Activated T-cell treated with anti-CD3 and anti-CD28 coated beads, Interleukin-2, amount 50 U/mL, for 1 hour (primary cell): ENCODE data around the gene TTC39A.
"Not testable (repeated sequence)": the region's sequence is repeated elsewhere in the genome, so short reads cannot be mapped to it uniquely, and the experiment has no call there.

Source experiments
- DNase-seq: peaks from one replicate; pipeline ENCODE4 v3.0.0-alpha.2; 2020

The TTC39A gene

DNA sequence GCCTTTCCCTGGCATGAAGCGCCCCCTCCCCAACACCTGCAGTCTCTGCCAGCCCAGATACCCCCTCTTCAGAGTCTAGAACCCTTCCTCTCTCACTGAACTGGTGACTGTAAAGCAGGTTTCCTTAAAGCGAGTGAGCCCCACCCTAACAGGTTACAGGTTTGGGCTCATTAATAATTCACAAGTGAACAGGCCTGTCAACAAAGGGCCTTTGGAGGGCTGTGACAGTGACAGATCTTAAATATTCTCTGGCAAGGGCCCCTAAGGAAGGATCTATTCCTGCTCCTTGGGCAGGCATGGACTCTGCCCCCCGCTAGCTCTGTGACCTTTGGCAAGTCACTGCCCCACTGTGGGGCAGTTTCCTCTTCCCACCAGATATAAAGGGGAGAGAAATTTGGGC, 5.6 kb upstream of the TTC39A start:
- no peak for DNase-seq

DNA sequence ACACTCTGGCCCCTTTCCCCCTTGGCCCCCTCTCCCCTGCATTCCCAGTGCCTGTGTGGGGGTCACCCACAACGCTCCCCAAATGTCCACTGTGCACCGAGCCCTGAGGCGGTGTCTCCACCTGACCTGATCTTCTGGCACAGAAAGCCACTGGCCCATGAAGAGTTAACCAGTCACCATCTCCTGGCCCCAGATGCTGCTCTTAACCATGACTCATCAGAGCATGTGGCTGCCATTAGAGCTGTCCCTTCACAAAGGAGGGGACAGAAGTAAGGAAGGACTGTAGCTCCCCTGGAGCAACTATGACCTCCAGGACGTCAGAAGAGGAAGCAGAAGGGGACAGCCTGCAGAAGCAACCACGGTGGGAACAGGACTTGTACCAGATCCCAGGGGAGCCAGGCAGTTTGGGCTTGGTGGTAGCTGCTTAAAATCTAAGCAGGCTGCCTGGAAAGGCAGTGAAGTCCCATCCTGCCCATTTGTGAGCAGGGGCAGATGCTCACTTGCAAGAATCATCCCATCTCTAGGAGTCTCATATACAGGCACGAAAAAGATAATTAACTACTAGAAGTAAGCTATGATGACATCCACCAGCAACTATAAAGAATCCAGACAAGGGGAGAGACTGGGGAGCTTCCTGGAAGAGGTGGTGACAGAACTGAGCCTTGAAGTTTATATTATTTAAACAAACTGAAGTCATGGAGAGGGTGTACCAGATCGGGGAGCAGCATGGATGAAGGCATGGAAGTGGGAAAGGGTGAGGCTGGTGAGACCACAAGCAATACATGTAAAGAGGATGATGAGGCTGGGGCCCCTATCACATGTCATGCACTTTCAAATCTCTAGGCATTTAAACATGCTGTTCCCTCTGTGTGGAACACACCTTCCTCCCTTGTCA, 1.1 kb upstream of the TTC39A start:
- no peak for DNase-seq

DNA sequence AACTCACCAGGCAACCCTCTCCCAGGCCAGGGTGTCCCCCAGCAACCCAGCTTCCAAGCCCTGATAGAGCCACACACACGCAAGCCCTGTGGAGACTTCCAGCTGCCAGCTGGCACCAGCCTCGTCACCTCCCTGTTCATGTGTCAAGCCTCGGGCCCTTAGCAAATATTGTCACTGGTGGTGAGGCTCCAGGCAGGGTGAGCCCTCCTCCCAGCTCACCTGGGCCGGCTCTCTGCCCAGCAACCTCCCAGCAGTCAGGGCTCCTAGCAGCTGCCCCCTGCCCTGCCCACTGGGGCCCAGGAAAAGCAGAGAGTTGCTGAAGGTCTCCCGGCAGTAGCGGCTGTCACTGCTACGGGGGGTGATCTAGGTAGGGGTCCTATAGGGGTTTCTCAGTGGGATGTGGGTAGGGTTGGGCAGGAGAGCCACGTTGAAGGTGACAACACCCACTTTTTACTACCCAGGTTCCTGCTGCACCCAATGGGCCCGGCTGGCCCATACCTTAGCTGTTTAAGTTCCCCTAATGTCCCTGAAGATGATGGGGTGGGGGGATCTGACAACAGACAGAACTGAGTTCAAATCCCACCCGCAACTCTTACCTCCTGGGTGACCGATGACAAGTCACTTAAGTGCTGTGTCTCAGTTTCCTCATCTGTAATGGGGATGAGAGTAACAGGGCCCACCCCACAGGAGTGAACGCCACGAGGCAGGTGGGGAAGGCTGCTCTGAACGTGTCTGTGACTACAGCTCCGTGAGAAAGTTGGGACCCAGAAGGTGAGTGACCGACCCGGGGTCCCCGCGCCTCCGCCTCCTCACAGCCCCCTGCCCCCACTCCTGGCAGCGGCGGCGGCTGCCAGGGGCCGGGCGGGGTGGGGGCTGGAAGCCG, 678 bp downstream of the TTC39A start:
- no peak for DNase-seq

DNA sequence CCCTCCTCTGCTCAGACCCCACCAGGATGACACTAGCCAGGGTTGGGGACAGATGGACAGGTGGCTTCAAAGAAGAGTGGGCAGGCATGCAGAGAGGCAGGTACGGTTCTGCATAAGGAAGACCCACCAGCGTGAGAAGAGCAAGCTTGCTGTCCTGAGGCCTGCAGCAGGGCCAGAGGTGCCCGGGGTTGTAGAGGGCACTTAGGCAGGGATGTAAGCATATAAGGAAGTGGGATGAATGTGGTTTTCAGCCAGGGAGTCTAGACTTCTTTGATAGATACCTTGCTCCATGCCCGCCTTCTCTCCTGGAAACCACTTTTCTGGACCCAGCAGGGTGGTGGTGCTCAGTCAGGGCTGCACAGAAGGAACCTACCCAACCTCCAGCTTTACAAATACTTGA, 1.4 kb downstream of the TTC39A start:
- DNase-seq, result no peak

DNA sequence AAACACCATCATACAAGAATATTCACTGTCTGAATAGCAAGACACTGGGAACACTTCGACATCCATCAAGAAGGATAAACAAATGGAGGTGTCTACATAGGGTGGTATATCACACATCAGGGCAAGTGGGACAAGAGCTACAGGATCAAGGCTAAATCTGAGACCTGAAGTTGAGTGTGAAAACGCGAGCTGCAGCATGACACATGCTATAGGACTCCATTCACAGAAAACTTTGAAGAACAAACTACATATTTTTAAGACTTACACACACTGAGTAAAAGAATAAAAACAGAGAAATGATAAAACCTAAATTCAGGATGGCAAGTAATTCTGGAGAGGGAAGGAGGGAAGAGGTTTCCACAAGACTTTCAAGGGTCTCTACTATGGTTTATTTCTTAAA, 2.1 kb downstream of the TTC39A start:
- DNase-seq, result no peak

DNA sequence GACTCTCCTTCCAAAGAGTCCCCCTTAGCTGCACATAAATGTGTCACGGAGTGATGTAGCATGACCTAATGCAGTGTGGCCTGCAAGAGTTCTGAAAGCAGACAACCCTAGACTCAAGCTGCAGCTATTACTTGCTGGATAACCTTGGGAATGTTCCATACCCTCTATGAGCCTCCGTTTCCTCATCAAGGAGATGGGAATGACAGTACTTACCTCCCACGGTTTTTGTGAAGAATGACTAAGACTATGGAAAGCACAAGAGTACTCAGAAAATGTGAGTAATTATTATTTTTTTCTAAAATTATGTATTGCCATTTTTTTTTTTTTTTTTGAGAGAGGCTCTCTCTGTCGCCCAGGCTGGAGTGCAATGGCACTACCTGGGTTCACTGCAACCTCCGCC, 3.0 kb downstream of the TTC39A start:
- no peak for DNase-seq

DNA sequence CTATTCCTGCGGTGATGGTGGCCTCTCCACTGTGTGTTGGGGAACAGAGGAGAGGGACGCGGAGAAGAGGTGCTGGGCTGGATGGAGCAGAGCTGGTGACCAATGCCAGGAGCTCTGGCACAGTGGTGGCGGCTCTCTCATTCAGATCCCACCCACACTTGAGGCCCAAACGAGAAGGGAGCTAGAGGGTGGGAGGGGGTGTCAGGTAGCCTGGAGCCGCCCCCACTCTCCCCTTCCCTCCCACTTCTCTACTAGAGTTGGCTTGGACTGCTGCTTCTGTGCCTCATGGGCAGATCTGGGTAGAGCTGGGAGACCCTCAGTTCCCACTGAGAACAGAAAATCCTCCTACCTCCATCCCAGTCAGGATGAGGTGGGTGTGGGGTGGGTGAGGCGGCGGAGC, 3.5 kb downstream of the TTC39A start:
- DNase-seq, result no peak

DNA sequence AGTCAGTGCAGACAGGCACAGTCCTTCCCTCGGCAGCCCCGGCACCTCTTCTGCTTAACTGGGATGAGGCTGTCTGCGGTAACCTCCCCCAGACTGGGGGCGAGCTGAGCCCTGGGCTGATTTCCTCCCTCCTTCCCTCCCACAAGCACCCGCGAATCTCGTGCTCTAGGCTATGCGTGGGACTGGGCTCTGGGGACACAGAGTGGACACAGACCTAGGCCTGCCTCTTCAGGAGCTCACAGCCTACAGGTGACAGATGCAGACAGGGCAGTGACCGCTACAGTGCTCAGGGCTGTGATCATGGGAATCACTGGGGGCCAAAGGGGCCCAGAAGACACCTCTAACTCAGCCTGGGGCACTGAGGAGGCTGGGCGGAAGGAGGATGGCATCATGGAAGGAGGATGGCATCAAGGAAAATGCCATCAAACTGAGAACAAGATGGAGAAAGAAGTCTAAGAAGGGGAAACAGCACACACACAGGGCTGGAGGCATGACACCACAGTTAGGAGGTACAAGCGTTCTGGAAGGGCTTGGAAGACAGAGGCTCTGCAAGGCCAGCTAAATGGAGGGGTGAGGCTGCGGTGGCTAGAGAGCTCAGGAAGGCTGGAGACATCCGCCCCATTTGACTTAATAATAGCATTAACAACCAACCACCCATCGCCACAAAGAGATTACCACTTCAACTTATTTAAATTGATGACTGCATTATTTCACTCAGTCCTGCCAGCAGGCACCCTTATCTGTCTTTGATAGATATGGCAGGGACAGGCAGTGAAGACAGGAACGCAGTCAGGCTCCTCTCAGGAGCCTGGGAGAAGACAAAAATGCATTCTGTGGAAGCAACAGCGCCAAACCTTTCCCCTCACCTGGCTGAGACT, 4.2 kb downstream of the TTC39A start:
- no peak for DNase-seq

DNA sequence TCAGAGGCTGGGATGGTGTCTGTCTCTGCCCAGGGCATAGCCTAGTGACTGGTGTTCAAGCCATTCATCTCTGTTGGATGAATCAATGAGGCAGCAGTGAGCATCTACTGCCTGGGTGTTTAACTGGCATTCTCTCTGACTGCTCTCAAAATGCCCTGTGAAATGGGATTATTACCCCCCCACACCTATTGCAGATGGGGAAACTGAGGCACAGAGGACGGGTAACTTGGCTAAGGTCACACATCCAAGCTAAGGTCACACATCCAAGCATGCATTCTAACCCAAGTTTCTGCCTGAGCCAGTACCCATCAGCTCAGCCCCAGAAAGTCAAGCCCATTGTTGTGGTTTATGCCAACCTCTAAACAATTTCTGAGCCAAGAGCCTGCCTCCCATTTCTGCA, 5.0 kb downstream of the TTC39A start:
- DNase-seq, result no peak

DNA sequence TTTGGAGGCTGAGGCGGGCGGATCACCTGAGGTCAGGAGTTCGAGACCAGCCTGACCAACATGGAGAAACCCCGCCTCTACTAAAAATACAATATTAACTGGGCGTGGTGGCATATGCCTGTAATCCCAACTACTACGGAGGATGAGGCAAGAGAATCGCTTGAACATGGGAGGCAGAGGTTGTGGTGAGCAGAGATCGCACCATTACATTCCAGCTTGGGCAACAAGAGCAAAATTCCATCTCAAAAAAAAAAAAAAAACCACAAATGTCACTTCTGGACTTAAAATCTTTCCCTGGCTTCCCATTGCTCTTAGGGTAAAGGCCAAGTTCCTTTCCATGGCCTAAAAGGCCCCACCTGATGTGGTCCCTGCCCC, 5.4 kb downstream of the TTC39A start:
- not testable (repeated sequence) for DNase-seq

DNA sequence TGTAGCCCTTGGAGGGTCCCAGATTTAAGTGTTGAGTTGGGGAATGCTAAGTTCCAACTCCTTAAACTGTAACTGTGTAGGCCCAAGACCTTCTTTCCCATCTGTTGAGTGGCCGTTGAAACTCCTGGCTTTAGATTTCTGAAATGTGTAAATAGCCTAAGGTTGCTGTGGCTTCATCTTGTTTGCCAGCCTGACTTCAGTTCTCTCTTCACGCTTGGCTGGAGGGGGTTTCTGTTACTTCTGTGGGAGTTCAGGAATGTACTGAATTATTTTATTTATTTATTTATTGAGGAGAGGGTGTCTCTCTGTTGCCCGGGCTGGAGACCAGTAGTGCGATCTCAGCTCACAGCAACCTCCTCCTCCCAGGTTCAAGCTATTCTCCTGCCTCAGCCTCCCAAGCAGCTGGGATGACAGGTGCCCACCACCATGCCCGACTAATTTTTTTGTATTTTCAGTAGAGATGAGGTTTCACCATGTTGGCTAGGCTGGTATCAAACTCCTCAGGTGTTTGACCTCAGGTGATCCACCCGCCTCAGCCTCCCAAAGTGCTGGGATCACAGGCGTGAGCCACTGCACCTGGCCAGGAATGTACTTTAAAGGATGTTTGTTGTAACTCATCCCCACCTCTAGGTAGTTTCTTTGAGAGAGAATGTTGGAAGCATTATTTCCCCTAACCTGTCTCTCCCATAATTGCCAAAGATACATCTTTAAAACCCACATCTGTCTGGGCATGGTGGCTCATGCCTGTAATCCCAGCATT, 5.9 kb downstream of the TTC39A start:
- no peak for DNase-seq

DNA sequence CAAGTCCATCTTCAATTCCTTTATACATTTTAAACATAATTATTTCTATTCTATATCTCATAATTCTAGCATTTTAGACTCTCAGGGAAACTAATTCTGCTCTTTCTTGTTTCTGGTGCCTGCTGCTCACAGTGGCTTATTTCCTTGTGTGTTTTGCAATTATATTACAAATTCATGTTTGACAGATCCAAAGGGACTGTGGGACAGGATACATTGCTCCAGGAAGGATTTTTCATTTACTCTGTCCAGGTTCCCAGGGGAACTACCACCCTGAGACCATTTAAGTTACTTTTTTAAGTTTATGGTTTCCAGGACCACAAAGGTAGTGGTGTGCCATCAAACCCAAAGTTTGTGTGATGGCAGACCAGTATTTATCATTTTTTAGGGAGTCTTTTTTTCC, 6.6 kb downstream of the TTC39A start:
- DNase-seq, result no peak

DNA sequence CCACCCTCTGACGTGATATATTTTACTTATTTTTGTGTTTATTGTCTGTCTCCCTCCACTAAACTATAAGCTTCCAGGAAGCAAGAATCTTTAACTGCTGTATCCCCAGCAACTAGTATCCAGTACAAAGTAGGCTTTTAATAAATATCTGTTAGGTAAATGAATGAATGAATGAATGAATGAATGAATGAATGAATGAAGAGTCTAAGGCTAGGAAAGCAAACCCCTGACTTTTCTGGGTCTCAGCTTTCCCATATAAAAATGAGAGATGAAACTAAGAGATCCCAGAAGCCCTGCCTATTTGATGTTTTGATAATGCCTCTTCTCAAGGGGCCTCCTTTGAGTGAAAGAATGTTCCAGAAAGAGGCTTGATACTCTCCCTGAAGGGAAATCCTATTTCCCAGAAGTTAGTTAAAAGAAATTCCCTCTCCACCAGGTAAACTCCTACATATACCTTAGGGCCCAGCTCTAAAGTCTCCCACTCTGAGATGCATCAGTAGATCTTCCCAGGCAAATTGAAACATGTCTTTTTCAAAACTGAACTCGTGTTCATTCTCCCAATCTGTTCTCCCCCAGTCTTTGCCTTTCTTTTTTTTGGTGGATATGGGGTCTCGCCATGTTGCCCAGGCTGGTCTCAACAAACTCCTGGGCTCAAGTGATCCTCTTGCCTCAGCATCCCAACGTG, 7.8 kb downstream of the TTC39A start:
- no peak for DNase-seq

DNA sequence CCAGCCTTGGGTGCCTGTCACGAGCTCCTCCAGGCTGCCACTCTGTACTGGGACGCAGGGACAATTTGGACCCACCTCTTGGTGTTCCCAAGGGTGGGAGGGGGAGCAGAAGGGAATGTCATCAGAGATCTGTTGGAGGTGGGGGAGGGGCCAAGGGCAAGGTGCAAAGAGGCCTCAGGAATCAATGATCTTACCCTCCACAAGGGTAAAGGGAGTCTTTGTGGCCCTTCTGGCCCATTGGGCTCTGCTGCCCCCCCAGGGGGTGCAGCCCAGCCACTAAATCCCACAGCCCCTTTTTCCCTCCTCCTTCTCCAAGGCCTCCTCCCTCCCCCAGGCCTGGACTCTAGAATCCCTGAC, 8.5 kb downstream of the TTC39A start:
- no peak for DNase-seq

DNA sequence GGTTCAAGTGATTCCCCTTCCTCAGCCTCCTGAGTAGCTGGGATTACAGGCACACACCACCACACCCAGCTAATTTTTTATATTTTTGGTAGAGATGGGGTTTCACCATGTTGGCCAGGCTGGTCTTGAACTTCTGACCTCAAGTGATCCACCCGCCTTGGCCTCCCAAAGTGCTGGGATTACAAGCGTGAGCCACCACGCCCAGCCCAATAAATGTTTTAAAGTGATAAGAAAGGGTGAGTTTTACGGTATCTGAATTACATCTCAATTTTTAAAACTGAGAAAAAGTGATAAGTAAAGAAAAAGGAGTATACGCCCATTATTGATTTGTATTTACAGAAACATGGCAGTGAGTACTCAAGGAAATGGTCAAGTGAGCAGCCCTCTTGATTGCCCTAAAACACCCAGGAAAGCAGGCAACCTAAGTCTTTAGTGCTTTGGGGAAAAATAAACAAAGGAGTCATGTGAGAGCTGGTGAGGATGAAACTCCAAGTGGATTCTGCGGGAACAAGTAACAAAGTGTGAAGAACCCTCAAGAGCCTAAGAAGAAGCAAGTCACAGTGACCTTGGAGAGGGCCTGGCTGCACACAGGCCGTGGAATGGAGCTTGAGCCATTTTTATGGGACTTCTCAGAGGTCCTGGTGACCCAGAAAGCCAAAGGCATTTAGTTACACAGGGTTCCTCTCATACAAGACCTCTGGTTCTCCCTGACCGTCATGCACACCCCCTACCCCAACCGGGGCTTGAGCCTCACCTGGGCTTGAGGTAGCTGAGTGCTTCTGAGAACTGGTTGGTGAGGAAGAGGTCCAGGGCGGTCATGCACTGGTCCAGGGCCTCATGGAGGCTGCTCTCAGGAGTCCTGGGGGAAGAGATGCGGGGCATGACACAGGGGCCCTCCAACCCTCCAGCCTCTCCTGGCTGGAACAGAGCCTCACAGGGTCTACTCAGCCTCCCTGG, 9.1 kb downstream of the TTC39A start:
- no peak for DNase-seq

DNA sequence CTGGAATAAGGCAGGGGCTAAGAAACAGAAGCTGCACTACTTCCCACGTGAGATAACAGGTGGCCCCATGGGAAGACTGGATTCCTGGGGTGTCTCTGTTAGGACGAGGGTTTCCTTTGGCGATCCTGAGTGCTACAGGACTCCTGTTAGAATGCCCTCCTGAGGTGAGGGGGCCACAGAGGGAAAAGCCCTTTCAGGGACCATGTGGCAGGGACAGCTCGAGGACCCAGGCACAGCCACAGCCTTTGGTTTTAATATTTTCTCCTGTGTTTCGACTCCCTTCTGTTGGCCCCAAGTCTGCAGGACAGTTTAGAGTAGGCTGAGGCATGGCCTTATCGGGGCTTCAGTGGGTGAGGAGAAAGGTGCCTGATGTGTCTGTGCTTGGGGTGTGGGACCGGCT, 12.6 kb downstream of the TTC39A start:
- DNase-seq, result no peak

DNA sequence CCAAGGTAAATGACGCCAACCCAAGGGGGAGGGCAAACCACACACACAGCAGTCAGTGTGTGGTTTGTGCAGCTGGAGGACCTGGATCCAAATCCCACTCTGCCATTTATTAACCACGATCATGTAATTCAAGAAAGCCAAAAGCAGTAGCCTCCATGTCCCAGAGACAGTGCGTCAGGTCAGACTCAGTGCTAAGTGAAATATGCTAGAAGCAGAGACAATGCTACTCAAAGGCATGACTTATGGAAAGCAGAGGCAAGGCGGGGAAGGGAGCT, 13.6 kb downstream of the TTC39A start:
- no peak for DNase-seq

DNA sequence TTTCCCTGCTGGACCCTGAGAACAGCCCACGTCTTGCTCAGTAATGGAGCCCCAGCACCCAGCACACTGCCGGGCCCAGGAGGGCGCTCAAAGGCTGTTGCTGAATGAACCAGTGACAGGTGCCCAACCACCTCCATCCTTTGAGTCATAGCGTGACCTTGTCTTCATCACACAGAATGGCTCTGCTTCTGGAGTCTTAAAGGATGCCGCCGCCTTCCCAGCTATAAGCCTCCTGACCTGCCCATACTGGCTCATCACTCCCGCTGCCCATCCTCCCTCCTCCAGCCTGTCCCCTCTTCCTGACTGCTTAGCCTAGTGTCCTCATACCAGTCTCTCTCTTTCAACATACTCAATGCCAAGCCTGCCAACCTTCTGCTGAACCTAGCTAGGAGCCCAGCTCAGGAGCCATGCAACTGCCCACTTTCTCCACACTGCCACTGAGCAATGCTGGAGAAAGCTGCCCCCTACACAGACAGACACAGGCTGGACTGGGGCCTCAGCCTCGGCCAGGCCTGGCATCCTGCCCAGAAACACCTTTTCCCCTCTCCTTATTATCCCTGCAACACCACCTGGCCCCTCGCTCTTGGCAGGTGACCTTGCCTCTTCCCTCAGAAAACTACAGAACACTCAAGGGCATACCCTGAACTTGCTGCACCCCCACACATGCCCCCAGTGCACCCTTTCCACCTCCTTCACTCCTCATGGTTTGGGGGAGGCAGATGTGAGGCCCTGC, 14.1 kb downstream of the TTC39A start:
- no peak for DNase-seq

DNA sequence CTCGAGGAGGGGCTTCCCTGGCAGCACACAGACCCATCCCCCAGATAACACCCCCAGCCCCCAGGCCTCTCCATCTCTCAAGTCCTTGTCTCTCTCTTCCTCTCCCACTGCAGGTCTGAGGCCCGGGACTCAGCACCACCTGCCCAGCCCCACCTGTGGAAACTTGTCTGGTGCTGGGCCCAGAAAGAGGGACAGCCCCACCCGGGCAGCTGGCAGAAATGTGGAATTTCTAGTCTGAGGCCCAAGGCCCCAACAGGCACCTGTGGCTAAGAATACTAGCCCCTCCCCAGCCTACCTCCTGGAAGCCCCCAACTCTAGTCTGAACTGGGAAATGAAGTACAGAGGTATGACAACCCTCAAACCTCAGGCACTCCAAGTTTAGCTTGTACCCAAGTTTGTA, 15.4 kb downstream of the TTC39A start:
- DNase-seq, result no peak
